Activated CD4-positive, alpha-beta T cell treated with anti-CD3 and anti-CD28 coated beads, Interleukin-2, amount 10 ng/mL, durations not matched to agents 24 days and 14 days (primary cell): ENCODE results near the gene ABHD14A. TPM values are rescaled to one million over a fixed set of nuclear protein-coding genes. Genes with fewer than 3 reads are reported as not detected.
"Not testable (repeated sequence)": the region's sequence is repeated elsewhere in the genome, so short reads cannot be mapped to it uniquely, and the experiment has no call there.

Experiments used
- DNase-seq: peaks from one replicate; pipeline ENCODE4 v3.0.0; 2022
- H3K27ac Mint-ChIP-seq: one replicate; pipeline ENCODE4 v1.8.0; 2022; ENCODE audit warnings: mild to moderate bottlenecking, mixed read lengths
- H3K27me3 Mint-ChIP-seq: one replicate; pipeline ENCODE4 v1.8.0; 2022; ENCODE audit warnings: mixed read lengths
- H3K36me3 Mint-ChIP-seq: one replicate; pipeline ENCODE4 v1.8.0; 2022; ENCODE audit warnings: low read depth, mild to moderate bottlenecking, mixed read lengths
- H3K4me1 Mint-ChIP-seq: one replicate; pipeline ENCODE4 v1.8.0; 2021; ENCODE audit warnings: mixed read lengths
- H3K4me3 Mint-ChIP-seq: one replicate; pipeline ENCODE4 v1.8.0; 2022; ENCODE audit warnings: mild to moderate bottlenecking, moderate library complexity, mixed read lengths
- H3K9me3 Mint-ChIP-seq: one replicate; pipeline ENCODE4 v1.8.0; 2021; ENCODE audit warnings: mixed read lengths
- intact Hi-C: fragments of 100-400 bp; cut with micrococcal nuclease; formaldehyde crosslinking; loops from one replicate; pipeline ENCODE4 v1.15.1; 2023
- total RNA-seq: library from RNA; stranded (reverse); gene quantifications from 2 replicates; pipeline ENCODE4 v1.2.3, GENCODE V29; 2022

The ABHD14A gene
- total RNA-seq, result 12.3 and 13.8 TPM in 2 replicates

- intact Hi-C loops, result loop anchor here (1.0 to 2.0 kb wide), 5 partner anchors 8 to 82 kb away; partner anchors contain the start of genes ACY1, PARP3, PCBP4 and RPL29
Observed at GRCh38 chr3:51974963-51975851, at the start of gene ABHD14A. Gene ABHD14A, plus strand, starts transcription at chr3:51975064. Its CDS starts 72 bp downstream, at chr3:51975136.

DNA sequence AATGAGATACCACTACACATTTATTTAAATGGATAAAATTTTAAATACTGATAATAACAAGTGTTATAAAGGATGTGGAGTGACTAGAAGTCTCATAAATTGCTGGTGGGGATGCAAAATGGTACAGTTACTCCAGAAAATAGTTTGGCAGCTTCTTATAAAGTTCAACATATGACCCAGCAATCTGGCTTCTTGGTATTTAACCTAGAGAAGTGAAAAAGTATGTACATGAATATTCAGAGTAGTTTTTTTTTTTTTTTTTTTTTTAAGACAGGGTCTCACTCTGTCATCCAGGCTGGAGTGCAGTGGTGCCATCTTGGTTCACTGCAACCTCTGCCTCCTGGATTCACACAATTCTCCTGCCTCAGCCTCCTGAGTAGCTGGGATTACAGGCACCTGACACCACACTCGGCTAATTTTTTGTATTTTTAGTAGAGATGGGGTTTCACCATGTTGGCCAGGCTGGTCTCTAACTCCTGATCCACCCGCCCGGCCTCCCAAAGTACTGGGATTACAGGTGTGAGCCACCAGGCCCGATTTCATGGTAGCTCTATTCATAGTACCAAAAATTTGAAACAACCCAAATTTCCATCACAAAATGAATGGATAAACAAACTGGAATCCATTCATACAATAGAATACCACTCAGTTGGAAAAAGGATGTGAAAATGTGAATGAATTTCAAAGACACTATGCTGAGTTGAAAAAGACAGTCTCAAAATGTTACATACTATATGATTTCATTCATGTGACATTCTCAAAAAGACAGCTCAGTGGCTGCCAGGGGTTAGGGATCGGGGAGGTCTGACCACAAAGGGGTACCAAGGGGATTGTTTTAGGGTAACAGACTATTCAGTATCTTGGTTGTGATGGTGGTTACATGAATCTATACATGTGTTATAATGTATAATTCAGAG is 47.5 kb upstream of the ABHD14A start:
- no peak overlapping the region for H3K4me3 Mint-ChIP-seq
- H3K27ac Mint-ChIP-seq, result no peak overlapping the region
- no peaks in the 10 kb centered on the region for H3K9me3 Mint-ChIP-seq
- no peaks in the 10 kb centered on the region for H3K4me1 Mint-ChIP-seq
- H3K27me3 Mint-ChIP-seq, result no peaks in the 10 kb centered on the region
- peaks cover 6% of the 10 kb centered on the region for H3K36me3 Mint-ChIP-seq
- DNase-seq, result no peak
- intact Hi-C loops, result no loop called here

More at GRCh38 chr3:51974963-51975851, at the start of gene ABHD14A:
- Mint-ChIP-seq H3K36me3 (peaks cover 2% of the 10 kb centered on the region), H3K4me1 (peaks cover 17% of the 10 kb centered on the region), H3K4me3 (peak within 1 kb of the TSS; percentile 87), H3K27me3 (no peaks in the 10 kb centered on the region), H3K27ac (peak within 1 kb of the TSS; percentile 96), H3K9me3 (no peaks in the 10 kb centered on the region)
- peak; percentile 94 for DNase-seq

GRCh38 chr3:51928438-51928837 is 46.4 kb upstream of the ABHD14A start:
- Mint-ChIP-seq H3K27me3 (no peaks in the 10 kb centered on the region), H3K36me3 (peaks cover 11% of the 10 kb centered on the region), H3K9me3 (no peaks in the 10 kb centered on the region), H3K4me3 (no peak overlapping the region), H3K4me1 (no peaks in the 10 kb centered on the region), H3K27ac (no peak overlapping the region)
- no peak for DNase-seq
- intact Hi-C loops, result no loop called here

GRCh38 chr3:51928981-51929380 is 45.9 kb upstream of the ABHD14A start:
- H3K4me3 Mint-ChIP-seq, H3K27ac Mint-ChIP-seq, H3K27me3 Mint-ChIP-seq, DNase-seq, H3K9me3 Mint-ChIP-seq, H3K4me1 Mint-ChIP-seq, intact Hi-C loops: not testable (repeated sequence)
- peaks cover 16% of the 10 kb centered on the region for H3K36me3 Mint-ChIP-seq

DNA sequence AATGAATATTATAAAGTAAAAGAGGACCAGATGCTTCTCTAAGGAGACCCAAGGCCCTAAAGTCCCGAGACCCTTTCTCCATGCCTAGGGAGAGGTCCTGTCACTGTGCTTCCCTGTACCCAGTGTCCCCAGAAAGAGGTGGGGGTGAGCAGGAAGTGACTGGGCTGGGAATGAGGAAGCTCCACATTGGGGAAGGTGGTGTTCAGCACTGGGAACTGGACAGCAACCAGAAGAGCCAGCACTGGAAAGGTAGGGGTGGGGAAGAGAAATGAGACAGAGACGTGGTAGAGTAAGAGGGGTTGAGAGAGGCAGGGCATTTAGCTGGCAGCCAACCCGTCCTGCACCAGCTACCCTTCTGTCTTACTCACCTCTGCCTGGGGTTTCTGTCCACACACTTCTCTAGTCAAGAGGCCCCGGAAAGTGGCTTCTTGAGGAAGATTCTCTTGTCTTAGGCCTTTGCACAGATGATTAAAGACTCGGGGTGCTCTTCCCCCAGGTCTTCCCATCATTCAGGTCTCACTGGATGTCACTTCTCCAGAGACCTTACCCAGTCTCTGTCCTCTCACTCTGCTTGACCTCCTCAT is 45.4 kb upstream of the ABHD14A start:
- Mint-ChIP-seq H3K36me3 (peaks cover 19% of the 10 kb centered on the region), H3K27me3 (no peaks in the 10 kb centered on the region), H3K4me3 (no peak overlapping the region), H3K4me1 (no peaks in the 10 kb centered on the region), H3K27ac (no peak overlapping the region), H3K9me3 (no peaks in the 10 kb centered on the region)
- intact Hi-C loops, result no loop called here
- DNase-seq, result no peak

DNA sequence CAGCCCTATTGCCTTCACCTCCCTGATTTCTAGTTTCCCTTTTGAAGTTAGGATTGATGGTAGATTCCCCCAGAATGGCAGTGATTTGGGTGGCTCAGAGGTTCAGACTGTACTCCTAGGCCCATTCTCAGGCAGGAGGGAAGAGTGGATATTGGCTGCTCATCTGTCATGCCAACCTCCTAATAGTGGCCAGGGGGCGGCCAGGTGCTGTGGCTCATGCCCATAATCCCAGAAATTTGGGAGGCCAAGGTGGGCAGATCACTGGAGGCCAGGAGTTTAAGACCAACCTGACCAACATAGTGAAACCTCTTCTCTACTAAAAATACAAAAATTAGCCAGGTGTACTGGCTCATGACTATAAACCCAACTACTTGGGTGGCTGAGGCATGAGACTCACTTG is 44.4 kb upstream of the ABHD14A start:
- H3K36me3 Mint-ChIP-seq, result peaks cover 25% of the 10 kb centered on the region
- H3K9me3 Mint-ChIP-seq, result no peaks in the 10 kb centered on the region
- H3K27ac Mint-ChIP-seq, result no peak overlapping the region
- H3K4me3 Mint-ChIP-seq, result no peak overlapping the region
- H3K4me1 Mint-ChIP-seq, result no peaks in the 10 kb centered on the region
- H3K27me3 Mint-ChIP-seq, result no peaks in the 10 kb centered on the region
- intact Hi-C loops, result no loop called here
- no peak for DNase-seq

DNA sequence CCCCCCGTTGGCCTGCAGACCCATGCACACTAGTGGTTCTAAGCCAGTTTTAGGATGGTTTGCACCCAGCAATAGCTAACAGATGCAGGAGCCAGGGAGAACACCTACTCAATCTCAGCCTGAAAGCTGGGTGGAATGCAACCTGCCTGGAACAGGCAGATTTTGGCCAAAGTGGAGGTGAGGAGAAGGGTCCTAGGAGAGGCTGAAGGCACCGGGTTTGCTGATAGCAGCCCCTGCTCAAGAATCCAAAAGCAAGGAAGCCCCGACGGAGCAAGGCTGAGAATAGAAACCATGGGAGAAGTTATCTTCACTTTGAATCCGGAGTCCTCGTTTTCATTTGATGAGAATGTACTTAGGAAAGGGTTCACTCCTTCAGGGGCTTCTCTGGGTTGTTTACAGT is 43.1 kb upstream of the ABHD14A start:
- no peak for DNase-seq
- Mint-ChIP-seq H3K27me3 (no peaks in the 10 kb centered on the region), H3K36me3 (peaks cover 32% of the 10 kb centered on the region), H3K4me1 (no peaks in the 10 kb centered on the region), H3K27ac (no peak overlapping the region), H3K9me3 (no peaks in the 10 kb centered on the region), H3K4me3 (no peak overlapping the region)
- intact Hi-C loops, result no loop called here

DNA sequence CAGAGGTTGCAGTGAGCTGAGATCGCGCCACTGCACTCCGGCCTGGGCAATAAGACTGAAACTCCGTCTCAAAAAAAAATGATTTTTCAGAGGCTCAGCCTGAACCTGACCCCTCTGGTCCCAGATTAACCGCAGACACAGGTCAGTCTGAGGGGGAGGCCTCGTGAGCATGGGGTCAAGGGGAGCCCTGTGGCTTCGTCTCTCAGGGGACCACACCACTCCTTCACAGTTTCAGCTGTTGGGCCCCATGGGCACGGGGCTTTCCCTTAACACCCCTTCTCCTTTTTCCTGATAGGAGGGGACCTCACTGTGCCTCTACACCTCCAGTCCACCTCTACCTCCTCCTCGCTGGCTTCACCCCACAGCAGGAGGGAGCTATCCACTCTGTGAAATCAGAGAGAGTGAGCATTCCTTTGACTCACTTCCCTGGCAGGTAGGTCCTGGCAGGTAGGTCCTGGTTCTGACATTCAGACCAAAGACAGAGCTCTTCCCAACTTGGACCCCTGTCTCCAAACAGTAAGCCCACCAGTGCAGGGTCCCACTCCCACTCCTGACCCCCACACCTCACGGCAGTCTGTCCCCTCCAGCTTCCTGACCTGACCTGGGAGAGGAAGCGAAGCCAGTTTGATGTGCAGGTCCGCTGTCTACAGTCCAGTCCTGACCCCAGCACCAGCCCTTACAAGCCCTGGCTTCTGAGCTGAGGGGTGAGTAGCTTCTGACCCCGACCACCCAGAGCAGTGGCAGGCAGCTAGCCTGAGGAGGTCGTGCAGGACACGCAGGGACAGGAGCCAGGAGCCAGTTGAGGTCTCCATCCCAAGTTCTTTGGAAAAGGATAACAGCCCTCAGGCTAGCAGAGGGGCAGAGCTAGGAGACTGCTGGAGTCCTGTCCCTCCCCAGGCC is 42.1 kb upstream of the ABHD14A start:
- intact Hi-C loops, result no loop called here
- Mint-ChIP-seq H3K4me1 (peaks cover 2% of the 10 kb centered on the region), H3K4me3 (no peak overlapping the region), H3K9me3 (no peaks in the 10 kb centered on the region), H3K27ac (no peak overlapping the region), H3K36me3 (peaks cover 42% of the 10 kb centered on the region), H3K27me3 (no peaks in the 10 kb centered on the region)
- no peak for DNase-seq

- no peak overlapping the region for H3K27ac Mint-ChIP-seq
- H3K4me1 Mint-ChIP-seq, result peaks cover 5% of the 10 kb centered on the region
- intact Hi-C loops, result no loop called here
- no peak overlapping the region for H3K4me3 Mint-ChIP-seq
- no peaks in the 10 kb centered on the region for H3K27me3 Mint-ChIP-seq
- H3K36me3 Mint-ChIP-seq, result peaks cover 48% of the 10 kb centered on the region
- DNase-seq, result no peak
- no peaks in the 10 kb centered on the region for H3K9me3 Mint-ChIP-seq
Observed at GRCh38 chr3:51933471-51934138, 41.3 kb upstream of the ABHD14A start.

DNA sequence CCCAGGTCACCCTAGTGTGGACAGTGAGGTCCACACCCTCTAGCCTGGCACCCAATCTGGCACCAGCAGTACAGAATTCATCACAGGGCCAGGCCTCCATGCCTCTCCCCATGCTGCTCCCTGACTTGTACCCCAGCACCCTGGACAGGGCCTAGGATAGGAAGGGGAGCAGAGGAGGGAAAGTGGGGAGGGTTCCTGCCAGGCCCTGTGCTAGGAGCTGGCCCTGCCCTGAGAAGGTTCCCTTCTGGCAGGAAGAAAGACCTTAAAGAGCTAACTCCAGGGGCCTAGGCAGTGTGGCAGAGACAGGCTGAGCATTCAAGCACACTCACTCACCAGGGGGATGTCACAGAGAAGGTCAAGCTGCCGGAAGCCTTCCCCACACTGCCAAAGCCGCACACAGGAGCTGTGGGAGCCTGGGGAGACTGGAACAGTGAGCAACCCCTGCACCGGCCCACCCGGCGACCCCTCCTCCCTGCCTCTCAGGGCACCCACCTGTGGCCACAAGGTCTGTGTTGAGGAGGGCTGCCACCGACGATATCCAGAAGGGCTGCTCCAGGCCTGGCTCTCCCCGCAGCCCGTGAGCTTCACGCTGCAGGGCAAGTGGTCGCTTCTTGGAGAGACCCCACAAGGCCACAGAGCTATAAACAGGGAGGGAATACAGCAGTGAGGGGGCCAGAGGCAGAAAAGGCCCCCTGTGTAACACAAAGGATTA is 40.6 kb upstream of the ABHD14A start:
- Mint-ChIP-seq H3K36me3 (peaks cover 52% of the 10 kb centered on the region), H3K4me3 (no peak overlapping the region), H3K4me1 (peaks cover 10% of the 10 kb centered on the region), H3K27me3 (no peaks in the 10 kb centered on the region), H3K9me3 (no peaks in the 10 kb centered on the region), H3K27ac (no peak overlapping the region)
- intact Hi-C loops, result no loop called here
- DNase-seq, result no peak

DNA sequence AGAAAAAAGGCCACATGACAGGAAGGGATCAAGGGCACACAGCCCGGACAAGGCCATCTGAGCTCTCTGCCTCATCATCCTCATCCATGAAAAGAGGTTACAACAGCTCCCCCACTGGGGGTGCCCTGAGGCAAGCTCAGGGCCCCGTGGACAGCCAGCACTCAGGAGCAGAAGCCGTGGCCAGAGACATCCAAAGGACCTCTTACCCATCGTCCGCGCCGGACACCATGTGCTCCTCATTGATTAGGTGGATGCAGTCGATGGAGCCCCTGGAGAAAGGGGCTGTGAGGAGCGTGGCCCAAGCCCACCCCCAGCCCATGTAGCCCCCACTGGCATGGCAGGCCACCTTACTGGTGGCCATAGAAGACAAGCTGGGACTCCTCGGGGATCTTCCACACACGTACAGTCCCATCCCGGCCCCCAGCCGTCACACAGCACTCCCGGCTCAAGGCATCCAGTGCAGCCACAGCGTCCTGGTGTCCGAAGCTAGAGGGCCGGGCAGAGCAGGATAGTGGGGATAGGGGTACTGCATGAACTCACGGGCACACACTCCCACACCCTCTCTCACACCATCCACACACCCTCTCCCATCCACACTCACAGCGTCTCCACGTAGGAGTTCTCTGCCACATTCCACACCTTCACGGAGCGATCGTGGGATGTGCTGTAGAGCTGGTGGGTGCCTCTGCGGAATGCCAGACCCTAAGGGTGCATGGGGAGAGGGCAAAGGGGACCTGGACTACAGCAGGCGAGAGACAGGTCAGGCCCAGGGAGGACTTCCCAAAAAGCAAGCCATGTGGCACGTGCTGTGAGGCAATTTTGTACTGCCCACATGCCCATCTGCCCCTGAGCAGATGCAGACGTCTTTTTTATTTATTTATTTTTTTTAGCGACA is 39.6 kb upstream of the ABHD14A start:
- intact Hi-C loops, result no loop called here
- H3K27me3 Mint-ChIP-seq, result no peaks in the 10 kb centered on the region
- no peak overlapping the region for H3K4me3 Mint-ChIP-seq
- H3K9me3 Mint-ChIP-seq, result no peaks in the 10 kb centered on the region
- no peak overlapping the region for H3K27ac Mint-ChIP-seq
- peaks cover 54% of the 10 kb centered on the region for H3K36me3 Mint-ChIP-seq
- no peak for DNase-seq
- H3K4me1 Mint-ChIP-seq, result peaks cover 12% of the 10 kb centered on the region
